ENCODE data around the gene STAT3. TPM values are rescaled to one million over a fixed set of nuclear protein-coding genes. Genes with fewer than 3 reads are reported as not detected.

The STAT3 gene
- total and polyA plus RNA-seq, 2 of the 13 experiments (the other 11 are each of a cell fraction or from before 2014, with no cell fraction given) = 61.8 to 62.4 TPM

GRCh38 chr17:42322382-42323267 lies 65.6 kb downstream of the STAT3 start (continued):
- TF ChIP-seq ZFX (CRISPR knock-in tag; IDR thresholded peaks at IDR 0.05; ENCODE audit: low read depth) = peak; percentile 55; the same call in 1 of the 2 replicates
- peak; percentile 48; the same call in 1 of the 2 replicates for TF ChIP-seq HOMEZ (CRISPR knock-in tag; IDR thresholded peaks at IDR 0.05; ENCODE audit: low read depth)
- no peak for TF ChIP-seq ZNF17 (CRISPR knock-in tag; IDR thresholded peaks at IDR 0.05)
- TF ChIP-seq EP300 (IDR thresholded peaks at IDR 0.05; ENCODE audit: low read depth in 2 of 2, low read length in 2 of 2) = 0 out of 4 replicates have a peak, but pooled peaks of 1 of the 2 experiments have one; percentile 27
- no peak for TF ChIP-seq EP300 (CRISPR knock-in tag; IDR thresholded peaks at IDR 0.05; ENCODE audit: borderline replicate concordance)
- TF ChIP-seq NRL (CRISPR knock-in tag; IDR thresholded peaks at IDR 0.05; ENCODE audit: borderline replicate concordance) = no peak; the same call in 1 of the 2 replicates
- no peak for TF ChIP-seq NR2C2 (CRISPR knock-in tag; IDR thresholded peaks at IDR 0.05; ENCODE audit: borderline replicate concordance)
- no peak for TF ChIP-seq MEF2D (CRISPR knock-in tag; IDR thresholded peaks at IDR 0.05)
- TF ChIP-seq IKZF5 (CRISPR knock-in tag; IDR thresholded peaks at IDR 0.05) = peak; percentile 78
- no peak for TF ChIP-seq ZNF224 (CRISPR knock-in tag; IDR thresholded peaks at IDR 0.05)
- no peak for TF ChIP-seq PAXIP1 (CRISPR knock-in tag; conservative IDR thresholded peaks at IDR 0.05)
- TF ChIP-seq ZNF18 (CRISPR knock-in tag; IDR thresholded peaks at IDR 0.05; ENCODE audit: insufficient replicate concordance) = no peak
- TF ChIP-seq KAT8 (CRISPR knock-in tag; IDR thresholded peaks at IDR 0.05) = no peak
- no peak for TF ChIP-seq ZNF883 (CRISPR knock-in tag; IDR thresholded peaks at IDR 0.05; ENCODE audit: not compliant biosample characterization)
- TF ChIP-seq ZNF280D (CRISPR knock-in tag; IDR thresholded peaks at IDR 0.05) = no peak
- TF ChIP-seq RXRA (CRISPR knock-in tag; IDR thresholded peaks at IDR 0.05) = peak; percentile 49; the same call in 1 of the 2 replicates
- peak; percentile 62; the same call in 1 of the 2 replicates for TF ChIP-seq KDM1A (CRISPR knock-in tag; IDR thresholded peaks at IDR 0.05)
